A549 (cell line): ENCODE measurements around the gene CGB7. TPM values are rescaled to one million over a fixed set of nuclear protein-coding genes. Genes with fewer than 3 reads are reported as not detected.
"Not testable (repeated sequence)": the region's sequence is repeated elsewhere in the genome, so short reads cannot be mapped to it uniquely, and the experiment has no call there.

Experiments used
- ATAC-seq, 2 experiments: fragments of 200-7000 bp in 1 of 2; fragments of >200 bp in 1 of 2; cut with Nextera tagmentation in 1 of 2; cut with Tn5 transposase in 1 of 2; 3 replicates each; pipeline versions ENCODE4 v1.8.0 to v1.9.1; 2018 to 2020; ENCODE audit warnings: mild to moderate bottlenecking in 1 of 2, moderate library complexity in 1 of 2
- CTCF ChIA-PET: fragments of 300-600 bp; sonication (Branson Sonifier 250); formaldehyde crosslinking; extraction: SDS; loops from one replicate; lab custom pipeline; 2021; ENCODE audit warnings: antibody characterized with exemption, inconsistent platforms; lab: Yijun Ruan, JAX
- POLR2A ChIA-PET: fragments of 350-600 bp; formaldehyde crosslinking; extraction: SDS; loops from one replicate; lab custom pipeline; 2021; ENCODE audit warnings: antibody characterized with exemption, inconsistent platforms; lab: Yijun Ruan, JAX
- DNase-seq, 2 experiments: peaks; one replicate each; pipeline versions ENCODE4 v3.0.0 to v3.0.0-alpha.2; 2011 to 2016; ENCODE audit warnings: low read depth in 1 of 2, low spot score in 1 of 2
- FAIRE-seq: peaks from 2 replicates; lab custom pipeline; 2011; peaks lifted over from hg19 to GRCh38; lab: Jason Lieb, UNC
- H3K27ac ChIP-seq, 2 experiments: fragments of >200 bp; sonication (Bioruptor Twin); formaldehyde crosslinking; 3 replicates each; pipeline ENCODE4 v1.5.1; 2016 to 2017
- H3K4me1 ChIP-seq: fragments of >200 bp; sonication (Bioruptor Twin); formaldehyde crosslinking; 3 replicates; pipeline ENCODE4 v1.6.1; 2016
- H3K4me2 ChIP-seq: fragments of >200 bp; sonication (Bioruptor Twin); formaldehyde crosslinking; 3 replicates; pipeline ENCODE4 v1.6.1; 2016
- H3K4me3 ChIP-seq: fragments of >200 bp; sonication (Bioruptor Twin); formaldehyde crosslinking; 3 replicates; pipeline ENCODE4 v1.5.1; 2016
- H3K9me3 ChIP-seq: fragments of >200 bp; sonication (Bioruptor Twin); formaldehyde crosslinking; 3 replicates; pipeline ENCODE4 v1.6.1; 2016
- CEBPB ChIP-seq, 2 experiments: fragments of >200 bp in 1 of 2; sonication (Bioruptor Twin) in 1 of 2; formaldehyde crosslinking in 1 of 2; IDR thresholded peaks; 2 replicates each; pipeline ENCODE4 v1.6.1; 2012 to 2016
- CHD2 ChIP-seq: fragments of 150-350 bp; IDR thresholded peaks from 2 replicates; pipeline ENCODE4 v1.6.1; 2014; ENCODE audit warnings: low read length; ENCODE audit not compliant: partially characterized antibody
- CHD4 ChIP-seq: fragments of 200-600 bp; sonication (generic); IDR thresholded peaks from 2 replicates; pipeline ENCODE4 v1.6.1; 2016; ENCODE audit warnings: antibody characterized with exemption, mild to moderate bottlenecking, borderline replicate concordance
- CTCF ChIP-seq: fragments of >200 bp; sonication (Bioruptor Twin); formaldehyde crosslinking; IDR thresholded peaks from 3 replicates; pipeline ENCODE4 v1.5.1; 2016
- EHMT2 ChIP-seq: fragments of 200-600 bp; sonication (generic); IDR thresholded peaks from 2 replicates; pipeline ENCODE4 v1.6.1; 2016; ENCODE audit warnings: antibody characterized with exemption, low read depth, mild to moderate bottlenecking, moderate library complexity
- ELK1 ChIP-seq: fragments of 150-350 bp; IDR thresholded peaks from 2 replicates; pipeline ENCODE4 v1.6.1; 2014; ENCODE audit warnings: low read depth, mild to moderate bottlenecking, low read length
- FOSB ChIP-seq: fragments of 250-450 bp; sonication (Bioruptor Pico); IDR thresholded peaks from 2 replicates; pipeline ENCODE4 v1.5.0; 2020; ENCODE audit warnings: mild to moderate bottlenecking, moderate library complexity
- FOSL2 ChIP-seq, 2 experiments: fragments of 450-650 bp in 1 of 2; fragments of >200 bp in 1 of 2; sonication (Bioruptor Twin) in 1 of 2; formaldehyde crosslinking; IDR thresholded peaks; 2 replicates each; pipeline versions ENCODE4 v1.5.0 to v1.6.1; 2016 to 2020; ENCODE audit warnings: mild to moderate bottlenecking in 1 of 2, moderate library complexity in 1 of 2
- HOXB5 ChIP-seq: fragments of 250-450 bp; sonication (Bioruptor Pico); IDR thresholded peaks from 2 replicates; pipeline ENCODE4 v1.5.0; 2020; ENCODE audit warnings: mild to moderate bottlenecking, moderate library complexity
- JUNB ChIP-seq: fragments of >200 bp; sonication (Bioruptor Twin); formaldehyde crosslinking; IDR thresholded peaks from 2 replicates; pipeline ENCODE4 v1.6.1; 2016
- KDM1A ChIP-seq: fragments of 200-600 bp; sonication (generic); IDR thresholded peaks from 2 replicates; pipeline ENCODE4 v1.6.1; 2016; ENCODE audit warnings: low read depth, mild to moderate bottlenecking
- KDM5A ChIP-seq: fragments of 200-600 bp; sonication (generic); IDR thresholded peaks from 2 replicates; pipeline ENCODE4 v1.6.1; 2016; ENCODE audit warnings: antibody characterized with exemption, mild to moderate bottlenecking
- MAZ ChIP-seq: fragments of 150-350 bp; IDR thresholded peaks from 2 replicates; pipeline ENCODE4 v1.6.1; 2014; ENCODE audit warnings: antibody characterized with exemption, low read depth, low read length, borderline replicate concordance
- PHF8 ChIP-seq: fragments of 200-600 bp; sonication (generic); IDR thresholded peaks from 2 replicates; pipeline ENCODE4 v1.6.1; 2016; ENCODE audit warnings: low read depth, mild to moderate bottlenecking, antibody characterized with exemption, moderate library complexity, borderline replicate concordance
- RAD21 ChIP-seq, 2 experiments: fragments of >200 bp in 1 of 2; sonication (Bioruptor Twin) in 1 of 2; formaldehyde crosslinking in 1 of 2; IDR thresholded peaks in 1 of 2; conservative IDR thresholded peaks in 1 of 2; 2 replicates in 1 of 2; 3 replicates in 1 of 2; pipeline ENCODE4 v1.6.1; 2012 to 2018; ENCODE audit warnings: inconsistent platforms in 1 of 2
- RARB ChIP-seq: fragments of 250-450 bp; sonication (Bioruptor Pico); IDR thresholded peaks from 2 replicates; pipeline ENCODE4 v1.8.0; 2021; ENCODE audit warnings: mild to moderate bottlenecking, moderate library complexity
- RCOR1 ChIP-seq: fragments of 150-350 bp; IDR thresholded peaks from 2 replicates; pipeline ENCODE4 v1.6.1; 2014; ENCODE audit warnings: antibody characterized with exemption, low read length, low read depth
- SMC3 ChIP-seq: fragments of >200 bp; sonication (Bioruptor Twin); formaldehyde crosslinking; IDR thresholded peaks from 3 replicates; pipeline ENCODE4 v1.6.1; 2018; ENCODE audit warnings: inconsistent platforms
- TP53 ChIP-seq: fragments of 250-450 bp; sonication (Bioruptor Pico); IDR thresholded peaks from 2 replicates; pipeline ENCODE4 v1.5.0; 2021; ENCODE audit warnings: mild to moderate bottlenecking, moderate library complexity
- USF2 ChIP-seq: fragments of 450-650 bp; IDR thresholded peaks from 2 replicates; pipeline ENCODE4 v1.6.1; 2014; ENCODE audit warnings: antibody characterized with exemption
- ZFP36 ChIP-seq: fragments of 450-650 bp; IDR thresholded peaks from 2 replicates; pipeline ENCODE4 v1.6.1; 2014; ENCODE audit warnings: borderline replicate concordance; ENCODE audit not compliant: partially characterized antibody
- WGBS: methylation state at CpG from one replicate; pipeline ENCODE4 v1.1.6; 2017; ENCODE audit errors: missing lambda C conversion rate; 5-methylcytosine and 5-hydroxymethylcytosine counted together
- polyA plus RNA-seq, 4 experiments: library from polyadenylated mRNA; depleted of rRNA in 3 of 4; stranded (reverse); fragments of >200 nt; fragmentation: RNase III in 1 of 4; extraction: RNeasy Plus Mini Kit Qiagen cat#74134 plus additional on column Dnase treatment in 1 of 4; gene quantifications; 2 replicates in 3 of 4; 3 replicates in 1 of 4; pipeline ENCODE4 v1.2.3, GENCODE V29; 2011 to 2017

The CGB7 gene
- polyA plus RNA-seq, 2 of the 4 experiments (the other 2 are of a cell fraction), result 0.56 to 0.79 TPM

GRCh38 chr19:49080392-49080791 lies 22.8 kb upstream of the CGB7 start:
- CTCF ChIA-PET, result interaction anchor here (0.6 to 3.2 kb wide), 8 partner anchors 15 to 745 kb away, joined by 3 to 17 read pairs (median 5); no protein-coding TSS in a partner anchor
- TF ChIP-seq ELK1, result no peak
- TF ChIP-seq KDM1A, result no peak
- no peak for TF ChIP-seq CHD2
- TF ChIP-seq JUNB, result no peak
- no peak for TF ChIP-seq CEBPB (IDR thresholded peaks at IDR 0.05)
- TF ChIP-seq MAZ, result no peak
- no peak for TF ChIP-seq RARB (CRISPR knock-in tag)
- no peak for FAIRE-seq

GRCh38 chr19:49074869-49075268 lies 17.3 kb upstream of the CGB7 start:
- ATAC-seq, result peak in 1 of 2 experiments; percentile 18; a peak in 2 of 6 replicates
- not testable (repeated sequence) for H3K4me2 ChIP-seq, FAIRE-seq, H3K4me3 ChIP-seq
- POLR2A ChIA-PET, result interaction anchor here (0.7 to 1.5 kb wide), 2 partner anchors 75 to 124 kb away, joined by 3 to 4 read pairs; no protein-coding TSS in a partner anchor
- DNase-seq, result peak in 1 of 2 experiments; percentile 79
- TF ChIP-seq RAD21 (conservative IDR thresholded peaks at IDR 0.05 in 1 of 2, IDR thresholded peaks at IDR 0.05 in 1 of 2), result peak; percentile 67 to 80
- peak; percentile 73 for TF ChIP-seq SMC3
- peak; percentile 70 for TF ChIP-seq CTCF
- TF ChIP-seq, all 56 proteins: peak for 3; not testable (repeated sequence) for 53
- not testable (repeated sequence) for H3K9me3 ChIP-seq, H3K27ac ChIP-seq
- CTCF ChIA-PET, result interaction anchor here (0.7 to 8.8 kb wide), 38 partner anchors 8 to 359 kb away, joined by 3 to 121 read pairs (median 6); partner anchors contain the start of genes CGB7, GYS1, LIN7B and RUVBL2
- WGBS, result 14% methylated on average over 9 of the region's 9 CpGs
- H3K4me1 ChIP-seq, result peaks cover 16% of the 10 kb centered on the region

More at GRCh38 chr19:49080392-49080791, 22.8 kb upstream of the CGB7 start:
- peaks cover 6% of the 10 kb centered on the region for H3K4me1 ChIP-seq
- H3K9me3 ChIP-seq, result no peaks in the 10 kb centered on the region
- H3K4me2 ChIP-seq, result no peak overlapping the region
- 80% methylated on average over 4 of the region's 4 CpGs for WGBS
- DNase-seq, result no peak
- no peak for ATAC-seq
- no peak overlapping the region for H3K4me3 ChIP-seq
- H3K27ac ChIP-seq, result no peak overlapping the region
- POLR2A ChIA-PET, result no interaction called here

- ChIA-PET CTCF (interaction anchor here (0.5 to 8.8 kb wide), 47 partner anchors 9 to 906 kb away, joined by 3 to 121 read pairs (median 5); partner anchors contain the start of genes CGB7, GYS1, NTF4 and PPP1R15A), POLR2A (interaction anchor here (0.7 to 1.5 kb wide), 2 partner anchors 74 to 125 kb away, joined by 3 to 4 read pairs; no protein-coding TSS in a partner anchor)
- DNase-seq (peak; percentile 65 to 73), FAIRE-seq (no peak), ATAC-seq (peak; percentile 77 to 86)
- H3K4me1 ChIP-seq, result peaks cover 16% of the 10 kb centered on the region
- H3K27ac ChIP-seq, result 0 out of 6 replicates have a peak overlapping the region, but pooled peaks of 1 of the 2 experiments have one; percentile 9
- H3K4me2 ChIP-seq, result peak overlapping the region; percentile 82
- H3K4me3 ChIP-seq, result peak overlapping the region; percentile 6; the same call in 1 of the 3 replicates
- H3K9me3 ChIP-seq, result no peaks in the 10 kb centered on the region
- WGBS, result 43% methylated on average over 23 of the region's 23 CpGs
- TF ChIP-seq FOSL2 (IDR thresholded peaks at IDR 0.05) (no peak), FOSL2 (CRISPR knock-in tag; IDR thresholded peaks at IDR 0.05) (no peak), USF2 (no peak), KDM1A (no peak), ZFP36 (no peak), CHD4 (no peak), KDM5A (no peak), RCOR1 (no peak), RAD21 (conservative IDR thresholded peaks at IDR 0.05 in 1 of 2, IDR thresholded peaks at IDR 0.05 in 1 of 2) (peak; percentile 40 to 66; a peak in 4 of 5 replicates), JUNB (no peak), EHMT2 (no peak), HOXB5 (CRISPR knock-in tag) (no peak), TP53 (CRISPR knock-in tag) (no peak), FOSB (no peak), CTCF (peak; percentile 62), ELK1 (no peak), PHF8 (no peak)
These were observed 16.2 kb upstream of the CGB7 start for GRCh38 chr19:49073514-49074378.
